Measurements from ENCODE around the gene NPAS3.

DNA sequence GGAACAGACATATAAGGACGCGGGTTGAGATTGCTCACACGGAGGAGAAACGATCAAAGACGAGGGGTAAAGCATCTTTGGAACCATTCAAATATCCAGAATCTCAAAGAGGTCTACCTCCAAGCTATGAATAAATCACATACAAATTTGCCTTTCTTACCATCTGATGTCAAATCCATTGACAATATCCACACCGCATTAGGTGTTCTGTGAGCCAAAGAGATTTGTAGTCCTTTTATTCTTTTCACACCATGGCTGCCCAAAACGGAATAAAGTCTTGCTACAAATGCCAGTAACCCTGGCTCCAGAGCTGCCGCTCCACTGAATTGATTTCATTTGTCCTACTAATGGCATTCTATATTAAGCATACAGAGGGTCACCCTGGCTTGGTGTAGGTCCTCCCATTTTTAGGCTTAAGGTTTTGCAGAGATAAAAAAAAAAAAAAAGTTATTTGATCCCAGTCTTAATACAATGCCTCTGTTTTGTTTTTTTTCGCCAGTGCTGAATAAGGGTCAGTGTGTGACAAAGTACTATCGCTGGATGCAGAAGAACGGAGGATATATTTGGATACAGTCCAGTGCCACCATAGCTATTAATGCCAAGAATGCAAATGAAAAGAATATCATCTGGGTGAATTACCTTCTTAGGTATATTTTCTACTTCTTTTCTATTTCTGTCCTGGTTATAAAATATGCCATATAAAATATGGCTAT is 854.9 kb downstream of the NPAS3 start:
- TF ChIP-seq CTCF (IDR thresholded peaks at IDR 0.05) (no peak), POLR2A (IDR thresholded peaks at IDR 0.05) (no peak), POLR2AphosphoS5 (IDR thresholded peaks at IDR 0.05) (no peak)

All from sigmoid colon (tissue), 4 donors.